SK-N-SH (cell line): Measurements from ENCODE around the gene CNOT4. TPM values are rescaled to one million over a fixed set of nuclear protein-coding genes. Genes with fewer than 3 reads are reported as not detected.

Experiments used
- CTCF ChIA-PET: fragments of 300-600, 350-600 bp; formaldehyde crosslinking; extraction: SDS; loops from one replicate; lab custom pipeline; 2021; lab: Yijun Ruan, JAX
- POLR2A ChIA-PET: fragments of 350-600 bp; sonication (Branson Sonifier 250); formaldehyde crosslinking; extraction: SDS; loops from one replicate; lab custom pipeline; 2020; ENCODE audit warnings: antibody characterized with exemption, inconsistent platforms; lab: Yijun Ruan, JAX
- DNase-seq: peaks from one replicate; pipeline ENCODE4 v3.0.0; 2012
- H2AFZ ChIP-seq: fragments of 200-600 bp; sonication (generic); 2 replicates; pipeline ENCODE4 v1.8.1; 2016; ENCODE audit warnings: antibody characterized with exemption, mild to moderate bottlenecking, low read depth
- H3F3A ChIP-seq: fragments of 200-600 bp; sonication (generic); replicated peaks from 2 replicates; pipeline ENCODE3; 2016; ENCODE audit warnings: antibody characterized with exemption, mild to moderate bottlenecking; ENCODE audit not compliant: insufficient read depth
- H3K27ac ChIP-seq, 2 experiments: fragments of 200-500 bp in 1 of 2; fragments of 200-600 bp in 1 of 2; sonication (Bioruptor generic) in 1 of 2; sonication (generic), shearing (Covaris generic) in 1 of 2; 2 replicates each; pipeline versions ENCODE4 v1.5.1 to v1.6.1; 2014 to 2016; ENCODE audit warnings: low read depth in 2 of 2, inconsistent platforms in 1 of 2, low read length in 1 of 2, mild to moderate bottlenecking in 1 of 2, mixed read lengths in 1 of 2
- H3K27me3 ChIP-seq: fragments of 200-600 bp; sonication (generic), shearing (Covaris generic); 2 replicates; pipeline ENCODE4 v1.6.1; 2016; ENCODE audit warnings: mixed run types; ENCODE audit not compliant: insufficient read depth
- H3K36me3 ChIP-seq, 2 experiments: fragments of 200-500 bp in 1 of 2; fragments of 200-600 bp in 1 of 2; sonication (Bioruptor generic) in 1 of 2; sonication (generic) in 1 of 2; replicated peaks in 1 of 2; 2 replicates each; pipeline versions ENCODE3 to v1.5.1; 2014 to 2016; ENCODE audit warnings: low read length in 1 of 2, mild to moderate bottlenecking in 1 of 2; ENCODE audit not compliant: insufficient read depth in 2 of 2, control insufficient read depth in 1 of 2
- H3K4me1 ChIP-seq, 2 experiments: fragments of 200-500 bp in 1 of 2; fragments of 200-600 bp in 1 of 2; sonication (Bioruptor generic) in 1 of 2; sonication (generic), shearing (Covaris generic) in 1 of 2; 2 replicates each; pipeline versions ENCODE4 v1.5.1 to v1.6.1; 2014 to 2016; ENCODE audit warnings: low read depth in 1 of 2, low read length in 1 of 2, mixed run types in 1 of 2; ENCODE audit not compliant: insufficient read depth in 2 of 2, control insufficient read depth in 1 of 2
- H3K4me2 ChIP-seq: fragments of 200-600 bp; sonication (generic), shearing (Covaris generic); 2 replicates; pipeline ENCODE4 v1.6.1; 2017; ENCODE audit warnings: mixed run types
- H3K4me3 ChIP-seq, 2 experiments: fragments of 200-500 bp in 1 of 2; fragments of 200-600 bp in 1 of 2; sonication (Bioruptor generic) in 1 of 2; sonication (generic), shearing (Covaris generic) in 1 of 2; 2 replicates each; pipeline versions ENCODE4 v1.5.1 to v1.8.1; 2014 to 2016; ENCODE audit warnings: low read depth in 2 of 2, inconsistent platforms in 1 of 2, low read length in 1 of 2, mild to moderate bottlenecking in 1 of 2, mixed read lengths in 1 of 2, moderate library complexity in 1 of 2
- H3K79me2 ChIP-seq: fragments of 200-600 bp; sonication (generic); 2 replicates; pipeline ENCODE4 v1.8.1; 2017; ENCODE audit warnings: mild to moderate bottlenecking; ENCODE audit not compliant: insufficient read depth
- H3K9ac ChIP-seq: fragments of 200-600 bp; sonication (generic); 2 replicates; pipeline ENCODE4 v1.6.1; 2017; ENCODE audit warnings: mixed run types
- H3K9me2 ChIP-seq: fragments of 200-600 bp; sonication (generic); 2 replicates; pipeline ENCODE4 v1.6.1; 2017; ENCODE audit warnings: mixed run types
- H3K9me3 ChIP-seq: fragments of 200-600 bp; sonication (generic); 2 replicates; pipeline ENCODE4 v1.6.1; 2017; ENCODE audit warnings: mixed run types, mild to moderate bottlenecking, moderate library complexity
- H4K20me1 ChIP-seq: fragments of 200-600 bp; sonication (generic); 2 replicates; pipeline ENCODE4 v1.6.1; 2017; ENCODE audit warnings: mild to moderate bottlenecking, mixed run types; ENCODE audit not compliant: insufficient read depth
- ELF1 ChIP-seq: IDR thresholded peaks from 2 replicates; pipeline ENCODE4 v1.4.0; 2012
- FOSL2 ChIP-seq: IDR thresholded peaks from 2 replicates; pipeline ENCODE4 v1.4.0; 2012; ENCODE audit warnings: low read depth, mild to moderate bottlenecking, moderate library complexity, borderline replicate concordance
- FOXJ3 ChIP-seq: sonication (generic); formaldehyde crosslinking; IDR thresholded peaks from 2 replicates; pipeline ENCODE4 v1.5.1; 2020; ENCODE audit warnings: mild to moderate bottlenecking, missing genetic modification reagents
- GATA2 ChIP-seq: sonication (generic); formaldehyde crosslinking; IDR thresholded peaks from 2 replicates; pipeline ENCODE4 v1.5.0; 2020; ENCODE audit warnings: mild to moderate bottlenecking, missing genetic modification reagents
- MEF2A ChIP-seq: IDR thresholded peaks from 2 replicates; pipeline ENCODE4 v1.4.0; 2012; ENCODE audit warnings: low read depth, borderline replicate concordance
- NFIC ChIP-seq: IDR thresholded peaks from 2 replicates; pipeline ENCODE4 v1.4.0; 2012; ENCODE audit warnings: borderline replicate concordance
- RAD21 ChIP-seq: IDR thresholded peaks from 2 replicates; pipeline ENCODE4 v1.6.1; 2012; ENCODE audit warnings: mild to moderate bottlenecking, low read length
- SIN3A ChIP-seq: IDR thresholded peaks from 2 replicates; pipeline ENCODE4 v1.6.1; 2012; ENCODE audit warnings: low read depth, mild to moderate bottlenecking, low read length, moderate library complexity, borderline replicate concordance
- TEAD4 ChIP-seq: IDR thresholded peaks from 2 replicates; pipeline ENCODE4 v1.4.0; 2012; ENCODE audit warnings: mild to moderate bottlenecking, borderline replicate concordance; ENCODE audit not compliant: insufficient read depth
- WGBS: methylation state at CpG from one replicate; pipeline ENCODE4 v1.1.6; 2017; ENCODE audit warnings: low lambda C conversion rate; 5-methylcytosine and 5-hydroxymethylcytosine counted together
- polyA plus RNA-seq, 3 experiments: library from polyadenylated mRNA; depleted of rRNA; stranded (reverse); fragments of >200 nt; gene quantifications; 2 replicates each; pipeline ENCODE4 v1.2.3, GENCODE V29; 2012
- TF ChIP-seq, protein P1 (sequence below): fragments of 150-350 bp; IDR thresholded peaks from 2 replicates; pipeline ENCODE4 v1.6.1; 2016; ENCODE audit warnings: mild to moderate bottlenecking, low read depth, low read length
- TF ChIP-seq, protein P2 (sequence below): IDR thresholded peaks from 2 replicates; pipeline ENCODE4 v1.4.0; 2012; ENCODE audit warnings: low read depth, borderline replicate concordance
- TF ChIP-seq, protein P3 (sequence below): fragments of 200-600 bp; sonication (generic); IDR thresholded peaks from 2 replicates; pipeline ENCODE4 v1.6.1; 2017; ENCODE audit warnings: antibody characterized with exemption, mild to moderate bottlenecking, moderate library complexity
- TF ChIP-seq, protein P4 (sequence below): IDR thresholded peaks from 2 replicates; pipeline ENCODE4 v1.4.0; 2012; ENCODE audit warnings: low read depth, borderline replicate concordance
- TF ChIP-seq, protein P5 (sequence below): IDR thresholded peaks from 2 replicates; pipeline ENCODE4; 2012
- TF ChIP-seq, protein P6 (sequence below): IDR thresholded peaks from 2 replicates; pipeline ENCODE4 v1.6.1; 2012; ENCODE audit warnings: mild to moderate bottlenecking, low read depth, low read length, moderate library complexity

CNOT4 gene
- polyA plus RNA-seq, 1 of the 3 experiments (the other 2 are of a cell fraction): 8.0 TPM

DNA sequence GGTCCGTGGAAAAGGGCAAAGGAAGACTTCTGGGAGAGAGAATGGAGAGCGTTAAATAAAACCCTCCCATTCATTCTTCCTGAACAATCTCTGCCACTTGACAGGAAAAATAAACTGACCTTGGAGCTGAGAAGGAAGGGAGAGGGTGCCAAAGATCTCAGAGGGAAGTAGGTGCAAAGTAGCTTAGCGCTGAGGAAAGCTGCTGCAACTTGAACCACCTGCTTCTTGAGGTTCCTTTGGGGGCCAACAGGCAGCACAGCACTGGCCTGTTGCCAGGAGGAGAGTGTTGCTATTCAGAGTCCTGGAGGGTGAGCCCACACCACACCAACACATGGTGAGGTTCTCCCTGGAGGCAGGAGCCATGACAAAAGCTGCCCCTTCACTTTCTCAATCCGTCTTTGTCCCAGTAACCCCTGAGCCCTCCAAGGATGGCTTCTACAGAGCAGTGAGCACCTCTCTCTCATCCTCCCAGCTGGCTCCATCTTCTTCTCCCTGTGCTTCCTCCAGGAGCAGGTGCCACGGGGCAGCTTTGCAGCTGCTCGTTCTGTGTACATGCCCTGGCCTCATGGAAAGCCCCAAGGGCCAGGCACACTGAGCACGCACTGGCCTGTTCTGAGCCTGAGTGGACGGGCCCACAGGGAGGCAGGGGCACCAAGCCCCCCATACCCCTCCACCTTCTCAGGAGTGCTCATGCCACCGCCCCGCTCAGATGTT lies 174.9 kb downstream of the CNOT4 start:
- no peak overlapping the region for H3K4me2 ChIP-seq
- CTCF ChIA-PET: interaction anchor here (0.7 to 19.6 kb wide), 58 partner anchors 9 to 1360 kb away, joined by 3 to 737 read pairs (median 6); partner anchors contain the start of genes CNOT4, NUP205 and STMP1
- TF ChIP-seq, protein P1, sequence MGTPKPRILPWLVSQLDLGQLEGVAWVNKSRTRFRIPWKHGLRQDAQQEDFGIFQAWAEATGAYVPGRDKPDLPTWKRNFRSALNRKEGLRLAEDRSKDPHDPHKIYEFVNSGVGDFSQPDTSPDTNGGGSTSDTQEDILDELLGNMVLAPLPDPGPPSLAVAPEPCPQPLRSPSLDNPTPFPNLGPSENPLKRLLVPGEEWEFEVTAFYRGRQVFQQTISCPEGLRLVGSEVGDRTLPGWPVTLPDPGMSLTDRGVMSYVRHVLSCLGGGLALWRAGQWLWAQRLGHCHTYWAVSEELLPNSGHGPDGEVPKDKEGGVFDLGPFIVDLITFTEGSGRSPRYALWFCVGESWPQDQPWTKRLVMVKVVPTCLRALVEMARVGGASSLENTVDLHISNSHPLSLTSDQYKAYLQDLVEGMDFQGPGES: no peak
- TF ChIP-seq MEF2A (no peak), NFIC (no peak)
- TF ChIP-seq, protein P2, sequence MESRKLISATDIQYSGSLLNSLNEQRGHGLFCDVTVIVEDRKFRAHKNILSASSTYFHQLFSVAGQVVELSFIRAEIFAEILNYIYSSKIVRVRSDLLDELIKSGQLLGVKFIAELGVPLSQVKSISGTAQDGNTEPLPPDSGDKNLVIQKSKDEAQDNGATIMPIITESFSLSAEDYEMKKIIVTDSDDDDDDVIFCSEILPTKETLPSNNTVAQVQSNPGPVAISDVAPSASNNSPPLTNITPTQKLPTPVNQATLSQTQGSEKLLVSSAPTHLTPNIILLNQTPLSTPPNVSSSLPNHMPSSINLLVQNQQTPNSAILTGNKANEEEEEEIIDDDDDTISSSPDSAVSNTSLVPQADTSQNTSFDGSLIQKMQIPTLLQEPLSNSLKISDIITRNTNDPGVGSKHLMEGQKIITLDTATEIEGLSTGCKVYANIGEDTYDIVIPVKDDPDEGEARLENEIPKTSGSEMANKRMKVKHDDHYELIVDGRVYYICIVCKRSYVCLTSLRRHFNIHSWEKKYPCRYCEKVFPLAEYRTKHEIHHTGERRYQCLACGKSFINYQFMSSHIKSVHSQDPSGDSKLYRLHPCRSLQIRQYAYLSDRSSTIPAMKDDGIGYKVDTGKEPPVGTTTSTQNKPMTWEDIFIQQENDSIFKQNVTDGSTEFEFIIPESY: no peak
- TF ChIP-seq, protein P3, sequence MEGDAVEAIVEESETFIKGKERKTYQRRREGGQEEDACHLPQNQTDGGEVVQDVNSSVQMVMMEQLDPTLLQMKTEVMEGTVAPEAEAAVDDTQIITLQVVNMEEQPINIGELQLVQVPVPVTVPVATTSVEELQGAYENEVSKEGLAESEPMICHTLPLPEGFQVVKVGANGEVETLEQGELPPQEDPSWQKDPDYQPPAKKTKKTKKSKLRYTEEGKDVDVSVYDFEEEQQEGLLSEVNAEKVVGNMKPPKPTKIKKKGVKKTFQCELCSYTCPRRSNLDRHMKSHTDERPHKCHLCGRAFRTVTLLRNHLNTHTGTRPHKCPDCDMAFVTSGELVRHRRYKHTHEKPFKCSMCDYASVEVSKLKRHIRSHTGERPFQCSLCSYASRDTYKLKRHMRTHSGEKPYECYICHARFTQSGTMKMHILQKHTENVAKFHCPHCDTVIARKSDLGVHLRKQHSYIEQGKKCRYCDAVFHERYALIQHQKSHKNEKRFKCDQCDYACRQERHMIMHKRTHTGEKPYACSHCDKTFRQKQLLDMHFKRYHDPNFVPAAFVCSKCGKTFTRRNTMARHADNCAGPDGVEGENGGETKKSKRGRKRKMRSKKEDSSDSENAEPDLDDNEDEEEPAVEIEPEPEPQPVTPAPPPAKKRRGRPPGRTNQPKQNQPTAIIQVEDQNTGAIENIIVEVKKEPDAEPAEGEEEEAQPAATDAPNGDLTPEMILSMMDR: no peak
- TF ChIP-seq, protein P4, sequence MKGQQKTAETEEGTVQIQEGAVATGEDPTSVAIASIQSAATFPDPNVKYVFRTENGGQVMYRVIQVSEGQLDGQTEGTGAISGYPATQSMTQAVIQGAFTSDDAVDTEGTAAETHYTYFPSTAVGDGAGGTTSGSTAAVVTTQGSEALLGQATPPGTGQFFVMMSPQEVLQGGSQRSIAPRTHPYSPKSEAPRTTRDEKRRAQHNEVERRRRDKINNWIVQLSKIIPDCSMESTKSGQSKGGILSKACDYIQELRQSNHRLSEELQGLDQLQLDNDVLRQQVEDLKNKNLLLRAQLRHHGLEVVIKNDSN: no peak

DNA sequence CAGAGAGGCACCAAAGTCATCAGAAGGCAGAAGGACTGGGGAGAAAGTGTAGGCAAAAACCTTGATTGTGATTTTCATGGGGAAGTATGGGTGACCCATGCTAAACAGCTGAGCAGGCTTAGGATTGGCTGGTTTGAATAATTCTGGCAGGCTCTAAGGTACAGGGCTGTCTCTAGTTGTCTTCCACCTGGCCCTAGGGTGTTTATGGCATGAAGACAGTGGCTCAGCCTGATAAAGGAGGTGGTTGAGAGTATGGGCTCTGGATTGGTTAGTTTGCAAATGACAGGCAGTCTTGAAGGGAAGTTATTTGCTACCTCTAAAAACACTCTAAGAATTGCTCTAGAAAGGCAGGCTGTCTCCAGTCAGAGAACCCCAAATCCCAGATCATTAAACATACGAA lies 176.0 kb downstream of the CNOT4 start:
- Histone ChIP-seq H3K4me2 (no peak overlapping the region), H3K27me3 (no peaks in the 10 kb centered on the region), H3F3A (no peaks in the 10 kb centered on the region), H3K27ac (no peak overlapping the region), H2AFZ (no peak overlapping the region), H4K20me1 (no peaks in the 10 kb centered on the region), H3K79me2 (no peaks in the 10 kb centered on the region), H3K9me3 (no peaks in the 10 kb centered on the region), H3K9ac (no peak overlapping the region), H3K36me3 (no peaks in the 10 kb centered on the region), H3K9me2 (no peaks in the 10 kb centered on the region), H3K4me3 (no peak overlapping the region), H3K4me1 (peaks cover 0 to 15% of the 10 kb centered on the region in 2 experiments; a peak in 1 of 4 replicates)
- ChIA-PET POLR2A (no interaction called here), CTCF (interaction anchor here (2.5 to 19.6 kb wide), 6 partner anchors 10 to 311 kb away, joined by 26 to 737 read pairs (median 43); no protein-coding TSS in a partner anchor)
- 53% methylated on average over 1 of the region's 1 CpG for WGBS
- DNase-seq: no peak
- TF ChIP-seq ELF1 (no peak), TEAD4 (no peak), RAD21 (no peak), FOXJ3 (CRISPR knock-in tag) (no peak), GATA2 (CRISPR knock-in tag) (no peak), FOSL2 (no peak), SIN3A (no peak)
- TF ChIP-seq, protein P5, sequence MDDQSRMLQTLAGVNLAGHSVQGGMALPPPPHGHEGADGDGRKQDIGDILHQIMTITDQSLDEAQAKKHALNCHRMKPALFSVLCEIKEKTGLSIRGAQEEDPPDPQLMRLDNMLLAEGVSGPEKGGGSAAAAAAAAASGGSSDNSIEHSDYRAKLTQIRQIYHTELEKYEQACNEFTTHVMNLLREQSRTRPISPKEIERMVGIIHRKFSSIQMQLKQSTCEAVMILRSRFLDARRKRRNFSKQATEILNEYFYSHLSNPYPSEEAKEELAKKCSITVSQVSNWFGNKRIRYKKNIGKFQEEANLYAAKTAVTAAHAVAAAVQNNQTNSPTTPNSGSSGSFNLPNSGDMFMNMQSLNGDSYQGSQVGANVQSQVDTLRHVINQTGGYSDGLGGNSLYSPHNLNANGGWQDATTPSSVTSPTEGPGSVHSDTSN: no peak
- TF ChIP-seq, protein P6, sequence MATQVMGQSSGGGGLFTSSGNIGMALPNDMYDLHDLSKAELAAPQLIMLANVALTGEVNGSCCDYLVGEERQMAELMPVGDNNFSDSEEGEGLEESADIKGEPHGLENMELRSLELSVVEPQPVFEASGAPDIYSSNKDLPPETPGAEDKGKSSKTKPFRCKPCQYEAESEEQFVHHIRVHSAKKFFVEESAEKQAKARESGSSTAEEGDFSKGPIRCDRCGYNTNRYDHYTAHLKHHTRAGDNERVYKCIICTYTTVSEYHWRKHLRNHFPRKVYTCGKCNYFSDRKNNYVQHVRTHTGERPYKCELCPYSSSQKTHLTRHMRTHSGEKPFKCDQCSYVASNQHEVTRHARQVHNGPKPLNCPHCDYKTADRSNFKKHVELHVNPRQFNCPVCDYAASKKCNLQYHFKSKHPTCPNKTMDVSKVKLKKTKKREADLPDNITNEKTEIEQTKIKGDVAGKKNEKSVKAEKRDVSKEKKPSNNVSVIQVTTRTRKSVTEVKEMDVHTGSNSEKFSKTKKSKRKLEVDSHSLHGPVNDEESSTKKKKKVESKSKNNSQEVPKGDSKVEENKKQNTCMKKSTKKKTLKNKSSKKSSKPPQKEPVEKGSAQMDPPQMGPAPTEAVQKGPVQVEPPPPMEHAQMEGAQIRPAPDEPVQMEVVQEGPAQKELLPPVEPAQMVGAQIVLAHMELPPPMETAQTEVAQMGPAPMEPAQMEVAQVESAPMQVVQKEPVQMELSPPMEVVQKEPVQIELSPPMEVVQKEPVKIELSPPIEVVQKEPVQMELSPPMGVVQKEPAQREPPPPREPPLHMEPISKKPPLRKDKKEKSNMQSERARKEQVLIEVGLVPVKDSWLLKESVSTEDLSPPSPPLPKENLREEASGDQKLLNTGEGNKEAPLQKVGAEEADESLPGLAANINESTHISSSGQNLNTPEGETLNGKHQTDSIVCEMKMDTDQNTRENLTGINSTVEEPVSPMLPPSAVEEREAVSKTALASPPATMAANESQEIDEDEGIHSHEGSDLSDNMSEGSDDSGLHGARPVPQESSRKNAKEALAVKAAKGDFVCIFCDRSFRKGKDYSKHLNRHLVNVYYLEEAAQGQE: no peak

More for the DNA sequence above, 174.9 kb downstream of the CNOT4 start:
- Histone ChIP-seq H3K27ac (no peak overlapping the region), H4K20me1 (no peaks in the 10 kb centered on the region), H3K79me2 (no peaks in the 10 kb centered on the region), H2AFZ (no peak overlapping the region), H3K4me1 (peaks cover 0 to 15% of the 10 kb centered on the region in 2 experiments; a peak in 1 of 4 replicates), H3K36me3 (no peaks in the 10 kb centered on the region), H3F3A (no peaks in the 10 kb centered on the region), H3K27me3 (no peaks in the 10 kb centered on the region), H3K9ac (no peak overlapping the region), H3K4me3 (no peak overlapping the region), H3K9me3 (no peaks in the 10 kb centered on the region), H3K9me2 (no peaks in the 10 kb centered on the region)
- 58% methylated on average over 7 of the region's 10 CpGs for WGBS
- POLR2A ChIA-PET: interaction anchor here (0.8 to 1.7 kb wide), 2 partner anchors 14 to 52 kb away, joined by 3 to 8 read pairs; no protein-coding TSS in a partner anchor
- no peak for DNase-seq
